Endothelial cell of hepatic sinusoid (primary cell): ENCODE data around the gene CEP295NL.
"Not testable (repeated sequence)": the region's sequence is repeated elsewhere in the genome, so short reads cannot be mapped to it uniquely, and the experiment has no call there.

Experiments used
- in situ Hi-C: cut with HindIII; loops from 2 replicates; pipeline ENCODE4 v1.10.0; 2017; ENCODE audit warnings: low sequenced_read_pairs

CEP295NL gene, protein sequence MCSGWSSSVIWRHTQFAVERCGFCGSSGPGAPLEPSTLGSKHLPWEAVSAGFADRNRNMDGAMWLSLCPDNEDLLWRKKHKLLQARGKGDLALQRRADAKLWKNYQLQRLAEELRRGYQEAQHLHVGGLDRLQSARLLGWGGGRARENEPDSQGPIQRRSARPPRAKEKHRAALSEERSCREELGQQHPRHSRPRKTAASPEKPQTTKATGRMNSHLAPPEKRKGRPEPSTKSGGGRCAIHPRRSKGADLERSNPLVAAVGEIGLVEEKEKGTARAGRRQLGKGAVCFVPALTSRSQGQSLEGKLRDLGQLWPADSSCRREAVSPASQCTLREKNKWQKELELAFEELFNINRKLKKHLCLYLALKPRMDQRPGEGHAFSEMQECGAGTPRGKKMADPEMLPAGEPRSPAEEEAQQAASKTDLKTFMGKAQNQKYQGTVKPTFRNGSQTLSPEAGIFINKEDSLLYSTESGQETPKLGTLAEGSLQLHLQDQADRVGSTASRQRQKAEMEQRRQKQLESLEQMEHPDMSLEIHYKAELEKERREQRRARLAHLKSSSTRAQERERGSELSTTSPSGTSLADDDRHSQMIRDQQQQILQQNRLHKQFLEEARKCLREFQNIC

DNA sequence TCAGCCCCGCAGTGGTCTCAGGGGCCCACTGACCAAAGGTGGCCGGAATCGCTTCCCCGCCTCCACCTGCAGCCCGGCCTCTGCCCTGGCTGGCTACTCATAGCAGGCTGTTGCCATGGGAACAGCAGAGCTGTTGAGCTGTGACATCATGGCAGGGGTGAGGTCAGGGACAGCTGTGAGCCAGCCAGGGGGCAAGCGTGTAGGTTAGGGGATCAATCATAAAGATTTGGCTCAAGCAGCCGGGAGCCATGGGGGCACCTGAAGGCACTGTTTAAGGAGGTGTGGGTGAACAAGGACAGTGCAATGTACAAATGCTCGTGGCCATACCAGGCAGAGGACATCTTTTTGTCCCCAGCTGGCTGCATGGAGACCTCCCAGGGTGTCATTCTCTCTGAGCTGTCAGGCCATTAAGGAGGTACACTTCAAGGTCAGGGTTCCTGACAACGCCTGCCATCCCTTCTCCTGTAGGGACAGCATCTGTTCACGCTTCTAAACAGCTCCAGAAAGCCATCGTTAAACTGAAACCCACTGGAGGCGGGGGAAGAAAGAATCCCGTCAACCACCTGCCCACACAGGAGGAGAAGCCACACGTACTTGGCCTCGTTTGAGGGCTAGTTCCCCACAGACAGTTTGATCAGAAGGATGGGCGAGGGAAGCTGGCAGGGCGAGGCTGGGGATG is at the start of gene CEP295NL:
TSS of gene CEP295NL (minus strand) at position 101 of the 679 bp plus-strand sequence. CDS start 1,373 bp downstream, outside the sequence.
- in situ Hi-C loops = loop anchor here (5.0 kb wide), 1 partner anchor 66 kb away; no protein-coding TSS in a partner anchor

- in situ Hi-C loops = no loop called here
Measured at GRCh38 chr17:78952706-78953105, 49.7 kb upstream of the CEP295NL start.

GRCh38 chr17:78951967-78952551 is 49.1 kb upstream of the CEP295NL start:
- in situ Hi-C loops = no loop called here

- in situ Hi-C loops = no loop called here
Measured at GRCh38 chr17:78950870-78951269, 47.9 kb upstream of the CEP295NL start.

GRCh38 chr17:78947235-78948149 is 44.5 kb upstream of the CEP295NL start:
- in situ Hi-C loops = no loop called here

- in situ Hi-C loops = no loop called here
Measured at GRCh38 chr17:78946631-78947030, 43.6 kb upstream of the CEP295NL start.

DNA sequence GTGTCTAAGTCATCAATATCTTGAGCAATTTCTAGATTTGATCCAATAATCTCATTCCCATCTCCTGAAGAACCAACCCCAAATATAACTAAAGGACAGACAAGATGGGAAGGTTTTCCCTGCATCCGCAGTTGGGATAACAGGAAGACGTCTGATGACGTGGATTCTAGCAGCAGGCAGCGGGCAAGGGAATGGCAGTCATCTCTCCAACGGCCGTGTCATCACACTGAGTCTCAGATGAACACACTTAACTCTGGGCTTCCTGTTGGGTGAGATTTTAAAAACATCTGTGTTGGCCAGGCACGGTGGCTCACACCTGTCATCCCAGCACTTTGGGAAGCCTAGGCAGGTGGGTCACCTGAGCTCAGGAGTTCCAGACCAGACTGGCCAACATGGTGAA is 43.1 kb upstream of the CEP295NL start:
- in situ Hi-C loops = no loop called here

- in situ Hi-C loops = not testable (repeated sequence)
Measured at GRCh38 chr17:78945455-78945854, 42.5 kb upstream of the CEP295NL start.

- in situ Hi-C loops = loop anchor here (5.0 kb wide), 1 partner anchor 108 kb away; no protein-coding TSS in a partner anchor
Measured at GRCh38 chr17:78944956-78945355, 42.0 kb upstream of the CEP295NL start.

GRCh38 chr17:78944026-78944425 is 41.0 kb upstream of the CEP295NL start:
- in situ Hi-C loops = loop anchor here (5.0 kb wide), 1 partner anchor 107 kb away; no protein-coding TSS in a partner anchor

GRCh38 chr17:78940708-78941107 is 37.7 kb upstream of the CEP295NL start:
- in situ Hi-C loops = loop anchor here (5.0 kb wide), 1 partner anchor 103 kb away; no protein-coding TSS in a partner anchor

DNA sequence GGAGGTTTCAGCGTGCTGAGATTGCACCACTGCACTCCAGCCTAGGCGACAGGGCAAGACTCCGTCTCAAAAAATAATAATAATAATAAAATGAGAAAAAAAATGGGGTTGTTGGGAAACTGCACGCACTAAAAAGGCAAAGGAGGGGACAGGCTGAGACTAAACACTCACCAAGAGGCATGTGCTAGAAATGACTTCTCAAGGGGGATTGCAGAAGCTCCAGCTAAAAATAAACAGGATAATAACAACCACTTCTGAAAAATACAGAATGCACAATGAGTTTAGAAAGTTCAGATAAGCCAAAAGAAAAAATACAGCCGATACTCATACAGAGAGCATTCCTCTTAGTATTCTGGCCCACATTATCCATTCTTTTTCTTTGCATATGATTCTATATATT is 37.3 kb upstream of the CEP295NL start:
- in situ Hi-C loops = loop anchor here (5.0 kb wide), 1 partner anchor 103 kb away; no protein-coding TSS in a partner anchor

GRCh38 chr17:78939615-78940014 is 36.6 kb upstream of the CEP295NL start:
- in situ Hi-C loops = loop anchor here (5.0 kb wide), 1 partner anchor 102 kb away; no protein-coding TSS in a partner anchor

- in situ Hi-C loops = no loop called here
Measured at GRCh38 chr17:78937561-78937960, 34.6 kb upstream of the CEP295NL start.

- in situ Hi-C loops = no loop called here
Measured at GRCh38 chr17:78935419-78936323, 32.7 kb upstream of the CEP295NL start.

GRCh38 chr17:78934681-78935418 is 31.8 kb upstream of the CEP295NL start:
- in situ Hi-C loops = no loop called here

DNA sequence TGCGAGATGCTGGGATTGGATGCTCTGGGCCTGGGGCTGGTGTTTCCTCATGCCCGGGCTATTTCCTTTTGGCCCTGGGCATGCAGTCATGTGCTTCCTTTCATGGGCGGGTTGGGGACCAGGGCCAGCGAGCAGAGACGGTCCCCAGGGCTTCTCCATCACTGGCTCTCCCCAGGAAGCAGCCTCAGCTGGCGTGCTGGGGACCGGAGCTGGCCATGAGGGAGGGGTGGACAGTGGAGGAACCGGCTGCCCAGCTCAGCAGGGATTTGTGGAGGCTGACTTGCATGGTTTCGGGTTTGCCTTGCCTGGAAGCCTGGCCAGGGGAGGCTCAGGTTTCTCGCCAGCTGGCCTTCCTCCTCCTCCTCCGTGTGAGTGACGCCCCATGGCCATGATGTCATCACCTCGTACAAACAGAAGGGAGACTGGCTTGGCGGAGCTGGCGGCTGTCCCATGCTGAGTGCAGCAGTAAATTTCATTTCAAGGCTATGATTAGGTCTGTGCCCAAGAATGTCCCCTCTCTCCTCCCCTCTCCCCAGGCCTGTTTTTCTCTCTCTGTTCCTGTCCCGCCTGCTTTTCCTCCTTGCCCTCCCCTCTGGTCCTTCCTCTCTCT is 31.1 kb upstream of the CEP295NL start:
- in situ Hi-C loops = no loop called here
